CD4-positive, alpha-beta T cell treated with Interleukin-4 for 1 hour (primary cell): ENCODE results near the gene CDKN1B.

Experiments used
- DNase-seq, 2 donors: peaks; one replicate each; pipeline ENCODE4 v3.0.0-alpha.2; 2020 to 2022

CDKN1B gene

DNA sequence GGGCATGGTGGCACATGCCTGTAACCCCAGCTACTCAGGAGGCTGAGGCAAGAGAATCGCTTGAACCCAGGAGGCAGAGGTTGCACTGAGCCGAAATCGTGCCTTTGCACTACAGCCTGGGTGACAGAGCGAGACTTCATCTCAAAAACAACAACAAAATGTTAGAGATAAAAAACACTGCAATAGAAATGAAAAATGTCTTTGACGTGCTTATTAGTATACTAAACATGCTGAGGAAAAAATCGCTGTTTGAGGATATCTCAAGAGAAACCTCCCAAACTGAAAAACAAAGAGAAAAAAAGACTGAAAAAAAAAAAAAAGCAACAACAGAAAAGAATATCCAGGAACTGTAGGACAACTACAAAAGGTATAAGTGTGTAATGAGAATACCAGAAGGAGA lies 53.1 kb downstream of the CDKN1B start:
- DNase-seq = no peak
